ENCODE results near the gene MACROD2.

The MACROD2 gene

GRCh38 chr20:14948416-14948815 is 953.1 kb downstream of the MACROD2 start:
- ATAC-seq (ENCODE audit: low read depth): no peak
- no peaks in the 10 kb centered on the region for H3K4me1 Mint-ChIP-seq
- no peaks in the 10 kb centered on the region for H3K36me3 Mint-ChIP-seq
- H3K9me3 Mint-ChIP-seq: no peaks in the 10 kb centered on the region
- no peak overlapping the region for H3K27ac Mint-ChIP-seq
- no peaks in the 10 kb centered on the region for H3K27me3 Mint-ChIP-seq
- H3K4me3 Mint-ChIP-seq: no peak overlapping the region
- no peak for DNase-seq (ENCODE audit: low spot score in 2 of 2)

DNA sequence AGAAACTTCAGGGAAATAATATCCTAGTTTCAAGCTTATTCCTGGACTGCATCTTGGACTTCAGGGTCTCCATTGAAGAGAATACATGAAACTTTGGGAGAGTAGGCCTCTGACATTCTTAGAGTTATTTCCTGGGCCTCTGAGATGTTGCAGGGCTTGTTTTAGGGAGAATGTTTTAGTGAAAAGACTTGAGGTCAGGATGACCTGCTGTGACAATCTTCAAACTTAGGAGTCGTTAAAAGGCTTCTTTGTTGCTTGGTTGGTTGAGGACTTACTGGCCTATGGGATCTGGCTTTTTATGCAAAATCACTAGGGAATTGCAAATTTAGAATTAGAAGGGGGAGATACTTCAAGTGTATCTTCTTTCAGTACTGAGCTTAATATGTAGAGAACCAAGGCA is 955.3 kb downstream of the MACROD2 start:
- H3K9me3 Mint-ChIP-seq: no peaks in the 10 kb centered on the region
- no peaks in the 10 kb centered on the region for H3K27me3 Mint-ChIP-seq
- H3K4me3 Mint-ChIP-seq: no peak overlapping the region
- no peaks in the 10 kb centered on the region for H3K36me3 Mint-ChIP-seq
- H3K27ac Mint-ChIP-seq: no peak overlapping the region
- no peak for DNase-seq (ENCODE audit: low spot score in 2 of 2)
- H3K4me1 Mint-ChIP-seq: no peaks in the 10 kb centered on the region
- ATAC-seq (ENCODE audit: low read depth): no peak

GRCh38 chr20:14951105-14951504 is 955.8 kb downstream of the MACROD2 start:
- no peak for DNase-seq (ENCODE audit: low spot score in 2 of 2)
- no peak for ATAC-seq (ENCODE audit: low read depth)

GRCh38 chr20:14951707-14952418 is 956.5 kb downstream of the MACROD2 start:
- DNase-seq (ENCODE audit: low spot score in 2 of 2) (no peak), ATAC-seq (ENCODE audit: low read depth) (no peak)
- no peaks in the 10 kb centered on the region for H3K36me3 Mint-ChIP-seq
- H3K9me3 Mint-ChIP-seq: no peaks in the 10 kb centered on the region
- H3K4me3 Mint-ChIP-seq: no peak overlapping the region
- no peaks in the 10 kb centered on the region for H3K27me3 Mint-ChIP-seq
- no peaks in the 10 kb centered on the region for H3K4me1 Mint-ChIP-seq
- H3K27ac Mint-ChIP-seq: no peak overlapping the region

More at GRCh38 chr20:14951105-14951504, 955.8 kb downstream of the MACROD2 start:
- H3K4me1 Mint-ChIP-seq: no peaks in the 10 kb centered on the region
- no peak overlapping the region for H3K4me3 Mint-ChIP-seq
- H3K27ac Mint-ChIP-seq: no peak overlapping the region
- no peaks in the 10 kb centered on the region for H3K36me3 Mint-ChIP-seq
- no peaks in the 10 kb centered on the region for H3K9me3 Mint-ChIP-seq
- H3K27me3 Mint-ChIP-seq: no peaks in the 10 kb centered on the region

- Mint-ChIP-seq H3K36me3 (no peaks in the 10 kb centered on the region), H3K27me3 (no peaks in the 10 kb centered on the region), H3K4me1 (no peaks in the 10 kb centered on the region), H3K9me3 (no peaks in the 10 kb centered on the region), H3K4me3 (no peak overlapping the region), H3K27ac (no peak overlapping the region)
- ATAC-seq (ENCODE audit: low read depth) (no peak), DNase-seq (ENCODE audit: low spot score in 2 of 2) (no peak)
These were observed 958.4 kb downstream of the MACROD2 start for GRCh38 chr20:14953736-14954135.

- no peaks in the 10 kb centered on the region for H3K4me1 Mint-ChIP-seq
- H3K9me3 Mint-ChIP-seq: no peaks in the 10 kb centered on the region
- DNase-seq (ENCODE audit: low spot score in 2 of 2) (no peak), ATAC-seq (ENCODE audit: low read depth) (no peak)
- no peaks in the 10 kb centered on the region for H3K27me3 Mint-ChIP-seq
- H3K27ac Mint-ChIP-seq: no peak overlapping the region
- no peak overlapping the region for H3K4me3 Mint-ChIP-seq
- no peaks in the 10 kb centered on the region for H3K36me3 Mint-ChIP-seq
These were observed 960.1 kb downstream of the MACROD2 start for GRCh38 chr20:14955399-14955798.

DNA sequence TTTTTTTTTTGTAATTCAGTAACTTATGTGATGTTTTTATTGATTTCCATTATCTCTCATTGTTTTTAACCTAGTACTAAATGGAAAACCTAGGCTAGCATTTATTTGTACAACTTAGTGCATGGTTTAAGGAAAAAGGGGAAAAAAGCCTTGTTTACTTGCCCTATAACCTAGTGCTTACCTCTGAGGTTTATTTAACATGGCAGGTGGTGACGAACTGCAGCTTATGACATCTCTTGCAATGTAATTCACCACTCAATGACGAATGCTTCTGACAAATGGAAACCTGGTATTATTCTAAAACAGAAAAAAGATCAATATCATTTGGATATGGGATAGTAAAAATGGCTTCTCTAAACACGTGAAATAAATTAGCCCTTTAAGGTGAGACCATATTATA is 960.7 kb downstream of the MACROD2 start:
- H3K4me3 Mint-ChIP-seq: no peak overlapping the region

DNA sequence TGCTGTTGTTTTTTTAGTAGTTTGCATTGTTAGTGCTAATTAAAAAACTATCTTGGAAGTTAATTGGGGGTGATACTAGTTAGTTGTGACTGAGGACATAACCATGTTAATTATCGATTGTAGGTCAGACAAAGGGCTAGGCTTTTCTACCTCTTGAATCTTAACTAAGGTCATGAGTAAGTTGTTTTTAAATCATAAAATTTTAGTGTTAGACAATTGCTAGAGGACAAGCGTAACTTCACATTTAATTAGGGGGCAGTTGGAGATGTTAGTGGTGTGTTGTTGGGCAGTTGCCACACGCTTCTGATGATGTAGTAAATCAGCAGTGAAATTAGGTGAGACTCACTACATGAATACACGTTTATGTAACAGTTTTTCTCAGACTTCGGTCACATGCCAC is 961.2 kb downstream of the MACROD2 start:
- no peak for DNase-seq (ENCODE audit: low spot score in 2 of 2)
- Mint-ChIP-seq H3K4me1 (no peaks in the 10 kb centered on the region), H3K4me3 (no peak overlapping the region), H3K9me3 (no peaks in the 10 kb centered on the region), H3K27me3 (no peaks in the 10 kb centered on the region), H3K36me3 (no peaks in the 10 kb centered on the region), H3K27ac (no peak overlapping the region)
- no peak for ATAC-seq (ENCODE audit: low read depth)

More for the DNA sequence above, 960.7 kb downstream of the MACROD2 start:
- H3K9me3 Mint-ChIP-seq: no peaks in the 10 kb centered on the region
- no peak for ATAC-seq (ENCODE audit: low read depth)
- H3K36me3 Mint-ChIP-seq: no peaks in the 10 kb centered on the region
- H3K27me3 Mint-ChIP-seq: no peaks in the 10 kb centered on the region
- DNase-seq (ENCODE audit: low spot score in 2 of 2): no peak
- no peaks in the 10 kb centered on the region for H3K4me1 Mint-ChIP-seq
- H3K27ac Mint-ChIP-seq: no peak overlapping the region

DNA sequence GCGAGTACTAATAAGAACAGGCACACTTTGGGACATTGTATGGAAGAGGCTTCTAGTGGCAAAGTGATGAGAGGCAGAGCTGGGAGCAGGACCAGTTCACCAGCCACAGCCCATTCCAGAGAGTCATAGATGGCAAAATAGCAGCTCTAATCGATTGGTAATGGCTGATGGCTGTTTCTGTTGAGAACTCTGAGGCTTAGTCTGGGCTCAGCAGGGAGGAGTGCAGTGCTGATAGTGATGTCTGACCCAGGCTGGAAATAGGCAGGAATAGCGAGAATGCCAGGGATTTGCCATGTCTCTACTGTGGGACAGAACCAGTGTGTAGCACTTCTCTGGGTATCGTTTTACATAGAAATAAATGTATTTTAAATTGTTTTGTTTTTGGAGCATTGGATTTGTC is 962.1 kb downstream of the MACROD2 start:
- no peak overlapping the region for H3K4me3 Mint-ChIP-seq
- no peaks in the 10 kb centered on the region for H3K9me3 Mint-ChIP-seq

GRCh38 chr20:14958626-14959025 is 963.3 kb downstream of the MACROD2 start:
- DNase-seq (ENCODE audit: low spot score in 2 of 2): no peak
- Mint-ChIP-seq H3K9me3 (no peaks in the 10 kb centered on the region), H3K4me1 (no peaks in the 10 kb centered on the region), H3K27me3 (no peaks in the 10 kb centered on the region), H3K27ac (no peak overlapping the region), H3K36me3 (no peaks in the 10 kb centered on the region), H3K4me3 (no peak overlapping the region)
- ATAC-seq (ENCODE audit: low read depth): no peak

More for the DNA sequence above, 962.1 kb downstream of the MACROD2 start:
- DNase-seq (ENCODE audit: low spot score in 2 of 2) (no peak), ATAC-seq (ENCODE audit: low read depth) (no peak)
- Mint-ChIP-seq H3K4me1 (no peaks in the 10 kb centered on the region), H3K27me3 (no peaks in the 10 kb centered on the region), H3K27ac (no peak overlapping the region), H3K36me3 (no peaks in the 10 kb centered on the region)

DNA sequence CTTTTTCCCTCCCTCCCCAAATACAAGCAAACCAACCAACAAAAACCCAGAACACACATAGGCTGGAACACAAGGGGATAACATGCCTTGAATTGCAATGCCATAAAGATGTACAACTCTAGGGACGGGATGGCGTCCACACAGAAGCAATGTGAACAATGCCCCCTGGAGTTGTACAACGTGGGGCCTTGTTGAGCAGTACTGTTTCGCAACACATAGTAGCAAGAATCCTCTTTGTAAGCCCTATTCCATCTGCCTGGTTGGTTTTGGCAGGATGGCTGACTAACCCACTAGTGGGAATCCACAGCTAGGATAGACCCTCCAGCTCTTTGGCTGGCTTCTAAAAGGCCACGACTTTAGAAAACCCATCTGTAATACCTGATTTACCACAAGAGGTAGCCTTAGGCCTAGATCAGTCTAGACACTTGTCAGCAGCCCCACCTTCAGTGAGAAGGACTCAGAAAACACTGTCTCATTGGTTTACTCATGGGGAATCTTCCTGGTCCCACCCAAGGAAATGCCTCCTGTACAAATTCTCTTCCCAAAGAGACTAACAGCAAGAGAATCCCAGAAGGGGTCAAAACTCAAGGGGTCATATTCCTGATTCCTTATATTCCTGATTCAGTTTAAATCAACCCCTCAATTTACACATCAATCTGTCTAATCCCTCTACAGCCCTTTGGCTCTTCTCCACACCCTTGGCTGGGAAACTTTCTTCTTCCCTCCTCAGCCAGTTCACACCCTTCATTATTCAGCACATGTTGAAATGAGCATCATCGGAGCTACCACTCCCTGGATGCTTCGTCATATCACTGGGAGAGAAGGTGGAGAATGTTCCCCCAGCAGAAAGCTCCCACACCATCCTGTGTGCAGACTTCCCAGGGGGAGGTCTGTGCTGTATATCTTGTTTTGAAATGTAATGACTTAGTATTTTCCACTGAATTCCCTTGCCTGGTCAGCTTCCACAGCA is 964.5 kb downstream of the MACROD2 start:
- no peaks in the 10 kb centered on the region for H3K27me3 Mint-ChIP-seq
- H3K4me3 Mint-ChIP-seq: no peak overlapping the region
- no peaks in the 10 kb centered on the region for H3K9me3 Mint-ChIP-seq
- no peak for DNase-seq (ENCODE audit: low spot score in 2 of 2)
- no peak for ATAC-seq (ENCODE audit: low read depth)
- no peaks in the 10 kb centered on the region for H3K36me3 Mint-ChIP-seq
- H3K4me1 Mint-ChIP-seq: no peaks in the 10 kb centered on the region
- H3K27ac Mint-ChIP-seq: no peak overlapping the region

DNA sequence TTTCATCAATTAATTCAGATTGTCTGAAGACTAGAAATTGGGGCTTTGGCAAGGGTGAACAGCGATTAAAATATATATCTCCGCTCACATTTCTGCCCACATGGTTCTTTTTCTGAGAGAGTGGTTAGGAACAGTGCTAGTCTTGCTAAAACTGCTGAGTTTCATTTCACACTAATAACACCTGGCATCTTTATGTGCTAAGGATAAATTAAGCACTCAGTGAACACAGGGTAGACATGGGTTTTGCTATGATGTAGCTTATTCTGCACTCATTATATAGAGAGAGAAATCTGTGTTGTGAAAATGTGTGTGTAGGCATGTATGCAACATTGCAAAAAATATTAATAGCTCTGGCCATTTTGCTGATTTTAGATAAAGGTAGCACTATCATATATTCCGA is 965.5 kb downstream of the MACROD2 start:
- H3K4me3 Mint-ChIP-seq: no peak overlapping the region
- DNase-seq (ENCODE audit: low spot score in 2 of 2) (no peak), ATAC-seq (ENCODE audit: low read depth) (no peak)
- no peaks in the 10 kb centered on the region for H3K36me3 Mint-ChIP-seq
- H3K27ac Mint-ChIP-seq: no peak overlapping the region
- H3K27me3 Mint-ChIP-seq: no peaks in the 10 kb centered on the region
- H3K9me3 Mint-ChIP-seq: no peaks in the 10 kb centered on the region
- H3K4me1 Mint-ChIP-seq: no peaks in the 10 kb centered on the region

- H3K36me3 Mint-ChIP-seq: no peaks in the 10 kb centered on the region
- H3K27ac Mint-ChIP-seq: no peak overlapping the region
- H3K27me3 Mint-ChIP-seq: no peaks in the 10 kb centered on the region
- no peak overlapping the region for H3K4me3 Mint-ChIP-seq
- ATAC-seq (ENCODE audit: low read depth) (no peak), DNase-seq (ENCODE audit: low spot score in 2 of 2) (no peak)
- H3K4me1 Mint-ChIP-seq: no peaks in the 10 kb centered on the region
- no peaks in the 10 kb centered on the region for H3K9me3 Mint-ChIP-seq
These were observed 967.9 kb downstream of the MACROD2 start for GRCh38 chr20:14963262-14963663.

DNA sequence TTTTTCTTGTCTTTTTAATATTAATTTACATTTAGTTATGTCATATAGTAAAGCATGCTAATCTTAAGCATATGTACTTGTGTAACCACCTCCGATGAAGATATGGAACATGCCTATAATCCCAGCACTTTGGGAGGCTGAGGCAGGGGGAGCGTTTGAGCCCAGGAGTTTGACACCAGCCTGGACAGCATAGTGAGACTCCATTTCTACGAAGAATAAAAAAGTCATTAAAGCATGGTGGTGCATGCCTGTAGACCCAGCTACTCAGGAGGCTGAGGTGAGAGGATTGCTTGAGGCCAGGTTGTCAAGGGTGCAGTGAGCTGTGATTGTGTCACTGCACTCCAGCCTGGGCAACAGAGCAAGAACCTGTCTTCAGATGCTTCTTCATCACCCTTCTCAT is 970.9 kb downstream of the MACROD2 start:
- ATAC-seq (ENCODE audit: low read depth) (no peak), DNase-seq (ENCODE audit: low spot score in 2 of 2) (no peak)
- no peak overlapping the region for H3K27ac Mint-ChIP-seq
- no peaks in the 10 kb centered on the region for H3K27me3 Mint-ChIP-seq
- no peaks in the 10 kb centered on the region for H3K36me3 Mint-ChIP-seq
- H3K4me1 Mint-ChIP-seq: no peaks in the 10 kb centered on the region
- peaks cover 1% of the 10 kb centered on the region for H3K9me3 Mint-ChIP-seq
- no peak overlapping the region for H3K4me3 Mint-ChIP-seq
